SJSA1 (cell line): Measurements from ENCODE around the gene RBMS3. TPM values are rescaled to one million over a fixed set of nuclear protein-coding genes. Genes with fewer than 3 reads are reported as not detected.

Experiments
- DNase-seq, 2 experiments: peaks; one replicate each; pipeline ENCODE4 v3.0.0-alpha.2; 2015 to 2020; ENCODE audit warnings: low spot score in 2 of 2, low read depth in 1 of 2
- H3K27ac ChIP-seq: fragments of 250-450 bp; sonication (Bioruptor Pico); 2 replicates; pipeline ENCODE4 v1.5.1; 2020; ENCODE audit warnings: mild to moderate bottlenecking, moderate library complexity
- H3K27me3 ChIP-seq: fragments of 250-450 bp; sonication (Bioruptor Pico); replicated peaks from 2 replicates; pipeline ENCODE4 v1.5.1; 2020; ENCODE audit warnings: mild to moderate bottlenecking, moderate library complexity
- H3K36me3 ChIP-seq: fragments of 250-450 bp; sonication (Bioruptor Pico); 2 replicates; pipeline ENCODE4 v1.5.1; 2020; ENCODE audit warnings: mild to moderate bottlenecking
- H3K4me1 ChIP-seq: fragments of 250-450 bp; sonication (Bioruptor Pico); replicated peaks from 2 replicates; pipeline ENCODE4 v1.6.1; 2021; ENCODE audit warnings: mild to moderate bottlenecking
- H3K4me3 ChIP-seq: fragments of 250-450 bp; sonication (Bioruptor Pico); 2 replicates; pipeline ENCODE4 v1.5.1; 2020; ENCODE audit warnings: mild to moderate bottlenecking
- H3K9me3 ChIP-seq: fragments of 250-450 bp; sonication (Bioruptor Pico); replicated peaks from 2 replicates; pipeline ENCODE4 v1.5.1; 2020; ENCODE audit warnings: mild to moderate bottlenecking
- total RNA-seq: library from RNA; depleted of rRNA; stranded (reverse); fragments of >200 nt; shearing (Covaris generic); gene quantifications from 2 replicates; pipeline ENCODE4 v1.2.3, GENCODE V29; 2014

RBMS3 gene
- total RNA-seq, 1 experiment from 2014 or later: 31.7 TPM

- Histone ChIP-seq H3K36me3 (no peaks in the 10 kb centered on the region), H3K4me1 (peaks cover 17% of the 10 kb centered on the region), H3K27ac (peak overlapping the region; percentile 95), H3K4me3 (peak overlapping the region; percentile 46), H3K9me3 (no peaks in the 10 kb centered on the region), H3K27me3 (no peaks in the 10 kb centered on the region)
- peak in 1 of 2 experiments; percentile 43 for DNase-seq
These were observed 1.8 kb downstream of the RBMS3 start for GRCh38 chr3:29282427-29283230.

- Histone ChIP-seq H3K9me3 (no peaks in the 10 kb centered on the region), H3K4me1 (peaks cover 25% of the 10 kb centered on the region), H3K27ac (peak overlapping the region; percentile 95), H3K4me3 (peak overlapping the region; percentile 46), H3K36me3 (peaks cover 3% of the 10 kb centered on the region; the same call in 1 of the 2 replicates), H3K27me3 (no peaks in the 10 kb centered on the region)
- peak in 1 of 2 experiments; percentile 79 for DNase-seq
These were observed 2.6 kb downstream of the RBMS3 start for GRCh38 chr3:29283231-29284119.

GRCh38 chr3:29284497-29284896 is 3.6 kb downstream of the RBMS3 start:
- Histone ChIP-seq H3K4me1 (peaks cover 23% of the 10 kb centered on the region), H3K9me3 (no peaks in the 10 kb centered on the region), H3K4me3 (peak overlapping the region; percentile 46), H3K27me3 (no peaks in the 10 kb centered on the region), H3K27ac (peak overlapping the region; percentile 95), H3K36me3 (peaks cover 5% of the 10 kb centered on the region; the same call in 1 of the 2 replicates)
- DNase-seq: peak in 1 of 2 experiments; percentile 26

GRCh38 chr3:29285471-29286071 is 4.7 kb downstream of the RBMS3 start:
- Histone ChIP-seq H3K27ac (peak overlapping the region; percentile 64), H3K36me3 (peaks cover 5% of the 10 kb centered on the region; the same call in 1 of the 2 replicates), H3K9me3 (no peaks in the 10 kb centered on the region), H3K27me3 (no peaks in the 10 kb centered on the region), H3K4me3 (peak overlapping the region; percentile 23), H3K4me1 (peaks cover 24% of the 10 kb centered on the region)
- DNase-seq: peak in 1 of 2 experiments; percentile 66

GRCh38 chr3:29286478-29287240 is 5.8 kb downstream of the RBMS3 start:
- Histone ChIP-seq H3K27ac (peak overlapping the region; percentile 64), H3K4me1 (peaks cover 24% of the 10 kb centered on the region), H3K4me3 (peak overlapping the region; percentile 23), H3K36me3 (peaks cover 11% of the 10 kb centered on the region), H3K27me3 (no peaks in the 10 kb centered on the region), H3K9me3 (no peaks in the 10 kb centered on the region)
- peak in 1 of 2 experiments; percentile 32 for DNase-seq

GRCh38 chr3:29290596-29290995 is 9.7 kb downstream of the RBMS3 start:
- no peak overlapping the region for H3K27ac ChIP-seq
- no peak for DNase-seq
- H3K36me3 ChIP-seq: peaks cover 35% of the 10 kb centered on the region
- H3K9me3 ChIP-seq: no peaks in the 10 kb centered on the region
- no peak overlapping the region for H3K4me3 ChIP-seq
- no peaks in the 10 kb centered on the region for H3K27me3 ChIP-seq
- H3K4me1 ChIP-seq: peaks cover 21% of the 10 kb centered on the region

- no peak overlapping the region for H3K4me3 ChIP-seq
- H3K27ac ChIP-seq: no peak overlapping the region
- no peaks in the 10 kb centered on the region for H3K27me3 ChIP-seq
- DNase-seq: no peak
- peaks cover 35% of the 10 kb centered on the region for H3K36me3 ChIP-seq
- no peaks in the 10 kb centered on the region for H3K9me3 ChIP-seq
- peaks cover 19% of the 10 kb centered on the region for H3K4me1 ChIP-seq
These were observed 10.6 kb downstream of the RBMS3 start for GRCh38 chr3:29291260-29291981.

- H3K36me3 ChIP-seq: peaks cover 35% of the 10 kb centered on the region
- peaks cover 19% of the 10 kb centered on the region for H3K4me1 ChIP-seq
- H3K27ac ChIP-seq: no peak overlapping the region
- H3K4me3 ChIP-seq: no peak overlapping the region
- no peaks in the 10 kb centered on the region for H3K9me3 ChIP-seq
- no peak for DNase-seq
- no peaks in the 10 kb centered on the region for H3K27me3 ChIP-seq
These were observed 11.1 kb downstream of the RBMS3 start for GRCh38 chr3:29291982-29292363.

- Histone ChIP-seq H3K36me3 (peaks cover 36% of the 10 kb centered on the region), H3K27ac (no peak overlapping the region), H3K9me3 (no peaks in the 10 kb centered on the region), H3K27me3 (no peaks in the 10 kb centered on the region), H3K4me1 (peaks cover 11% of the 10 kb centered on the region), H3K4me3 (no peak overlapping the region)
- DNase-seq: no peak
These were observed 12.6 kb downstream of the RBMS3 start for GRCh38 chr3:29293421-29293820.

GRCh38 chr3:29297998-29298397 is 17.1 kb downstream of the RBMS3 start:
- Histone ChIP-seq H3K27ac (no peak overlapping the region), H3K36me3 (peaks cover 14% of the 10 kb centered on the region; the same call in 1 of the 2 replicates), H3K9me3 (no peaks in the 10 kb centered on the region), H3K4me3 (no peak overlapping the region), H3K4me1 (no peaks in the 10 kb centered on the region), H3K27me3 (no peaks in the 10 kb centered on the region)
- no peak for DNase-seq

- no peak for DNase-seq
- Histone ChIP-seq H3K4me3 (no peak overlapping the region), H3K27ac (no peak overlapping the region), H3K9me3 (no peaks in the 10 kb centered on the region), H3K27me3 (no peaks in the 10 kb centered on the region), H3K36me3 (peaks cover 12% of the 10 kb centered on the region), H3K4me1 (no peaks in the 10 kb centered on the region)
These were observed 20.6 kb downstream of the RBMS3 start for GRCh38 chr3:29301332-29302019.

- Histone ChIP-seq H3K27me3 (no peaks in the 10 kb centered on the region), H3K27ac (no peak overlapping the region), H3K9me3 (no peaks in the 10 kb centered on the region), H3K4me1 (no peaks in the 10 kb centered on the region), H3K36me3 (peaks cover 8% of the 10 kb centered on the region; the same call in 1 of the 2 replicates), H3K4me3 (no peak overlapping the region)
- DNase-seq: no peak
These were observed 21.7 kb downstream of the RBMS3 start for GRCh38 chr3:29302619-29303018.
